Fibroblast of the aortic adventitia (primary cell): ENCODE results near the gene RSRC1. TPM values are rescaled to one million over a fixed set of nuclear protein-coding genes. Genes with fewer than 3 reads are reported as not detected.
A peak's percentile ranks its signal among the peaks of the same experiment; 100 is the strongest.

Source experiments
- DNase-seq: peaks from one replicate; pipeline ENCODE4 v3.0.0-alpha.2; 2010; ENCODE audit warnings: low read depth
- H3K4me3 ChIP-seq: 2 replicates; pipeline ENCODE4 v1.5.1; 2011; ENCODE audit warnings: low read depth, mild to moderate bottlenecking, control low read depth, low read length, moderate library complexity
- total RNA-seq: library from RNA; depleted of rRNA; stranded (reverse); fragments of >200 nt; gene quantifications from 2 replicates; pipeline ENCODE4 v1.2.3, GENCODE V29; 2012; ENCODE audit warnings: low replicate concordance
- TF ChIP-seq, protein P1 (sequence below): IDR thresholded peaks from 2 replicates; pipeline ENCODE4 v1.5.1; 2011; ENCODE audit warnings: mild to moderate bottlenecking, low read length, control low read depth, inconsistent platforms; ENCODE audit not compliant: insufficient read depth

RSRC1 gene
- total RNA-seq, 1 donor: 45.8 TPM

DNA sequence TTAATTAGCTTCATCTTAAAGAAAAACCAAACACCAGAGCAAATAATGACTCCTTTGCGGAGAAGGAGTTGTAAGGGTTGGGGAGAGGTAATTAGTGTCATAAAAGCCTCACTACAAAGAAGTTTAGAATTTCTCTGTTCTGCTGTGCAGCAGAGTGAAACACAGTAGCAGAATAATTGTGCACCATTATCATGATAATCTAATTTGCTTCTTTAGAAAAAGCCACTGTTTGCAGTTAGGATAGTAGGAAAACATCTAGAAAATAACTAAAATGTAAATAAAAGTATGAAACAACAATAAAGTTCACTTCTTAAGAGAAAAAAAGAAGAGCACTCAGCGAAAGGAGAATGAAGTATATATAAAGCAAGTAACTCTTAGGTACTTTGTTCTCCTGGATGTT lies 9.2 kb upstream of the RSRC1 start:
- TF ChIP-seq, protein P1, sequence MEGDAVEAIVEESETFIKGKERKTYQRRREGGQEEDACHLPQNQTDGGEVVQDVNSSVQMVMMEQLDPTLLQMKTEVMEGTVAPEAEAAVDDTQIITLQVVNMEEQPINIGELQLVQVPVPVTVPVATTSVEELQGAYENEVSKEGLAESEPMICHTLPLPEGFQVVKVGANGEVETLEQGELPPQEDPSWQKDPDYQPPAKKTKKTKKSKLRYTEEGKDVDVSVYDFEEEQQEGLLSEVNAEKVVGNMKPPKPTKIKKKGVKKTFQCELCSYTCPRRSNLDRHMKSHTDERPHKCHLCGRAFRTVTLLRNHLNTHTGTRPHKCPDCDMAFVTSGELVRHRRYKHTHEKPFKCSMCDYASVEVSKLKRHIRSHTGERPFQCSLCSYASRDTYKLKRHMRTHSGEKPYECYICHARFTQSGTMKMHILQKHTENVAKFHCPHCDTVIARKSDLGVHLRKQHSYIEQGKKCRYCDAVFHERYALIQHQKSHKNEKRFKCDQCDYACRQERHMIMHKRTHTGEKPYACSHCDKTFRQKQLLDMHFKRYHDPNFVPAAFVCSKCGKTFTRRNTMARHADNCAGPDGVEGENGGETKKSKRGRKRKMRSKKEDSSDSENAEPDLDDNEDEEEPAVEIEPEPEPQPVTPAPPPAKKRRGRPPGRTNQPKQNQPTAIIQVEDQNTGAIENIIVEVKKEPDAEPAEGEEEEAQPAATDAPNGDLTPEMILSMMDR: no peak
- no peak overlapping the region for H3K4me3 ChIP-seq

DNA sequence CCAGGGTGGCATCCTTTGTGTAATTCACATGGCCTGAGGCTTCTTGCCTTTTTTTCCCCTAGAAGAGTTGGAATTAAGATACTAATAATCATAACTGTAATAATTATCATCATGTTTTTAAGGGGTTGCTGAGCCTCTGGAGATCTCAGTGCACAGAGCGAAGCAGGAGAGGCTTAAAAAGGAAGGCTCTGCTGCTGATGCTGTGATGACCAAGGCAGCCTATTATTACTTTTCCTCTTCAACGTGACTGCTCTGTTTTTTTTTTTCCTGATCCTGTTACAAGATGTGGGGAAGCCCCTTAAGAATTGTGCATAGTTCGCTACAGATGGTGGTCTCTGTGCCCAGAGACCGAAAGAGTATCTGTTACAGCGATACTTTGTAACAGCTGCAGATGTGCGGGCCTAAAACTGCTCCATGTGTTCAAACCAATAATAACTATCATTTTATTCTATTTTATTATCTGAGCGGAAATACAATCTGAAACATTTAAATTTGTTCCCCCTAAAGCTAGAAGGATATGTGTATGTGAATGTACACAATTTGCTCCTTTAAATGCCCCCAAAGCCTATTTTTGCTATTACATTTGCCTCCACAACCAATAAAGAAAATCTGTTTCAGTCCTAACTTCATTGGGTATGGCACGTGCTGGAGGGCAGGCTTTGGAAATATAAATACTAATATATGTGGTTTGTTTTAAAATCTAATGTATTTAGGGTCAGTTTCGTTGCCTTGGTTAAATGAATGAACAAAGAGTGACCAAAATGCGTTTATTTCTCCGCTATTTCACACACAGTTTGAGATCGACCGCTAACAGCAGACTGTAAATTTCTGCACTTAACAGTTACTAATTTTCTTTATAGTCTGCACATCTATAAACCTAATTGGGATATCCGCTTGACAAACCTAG lies 8.3 kb upstream of the RSRC1 start:
- TF ChIP-seq, protein P1: no peak
- no peak overlapping the region for H3K4me3 ChIP-seq
- no peak for DNase-seq

More for the DNA sequence above, 9.2 kb upstream of the RSRC1 start:
- DNase-seq: no peak

GRCh38 chr3:158102242-158103080 lies 7.4 kb upstream of the RSRC1 start:
- no peak overlapping the region for H3K4me3 ChIP-seq
- TF ChIP-seq, protein P1: no peak
- DNase-seq: no peak

GRCh38 chr3:158103081-158103886 lies 6.6 kb upstream of the RSRC1 start:
- H3K4me3 ChIP-seq: peak overlapping the region; percentile 38
- TF ChIP-seq, protein P1: no peak
- no peak for DNase-seq

GRCh38 chr3:158103887-158104327 lies 6.0 kb upstream of the RSRC1 start:
- TF ChIP-seq, protein P1: no peak
- no peak overlapping the region for H3K4me3 ChIP-seq
- no peak for DNase-seq

DNA sequence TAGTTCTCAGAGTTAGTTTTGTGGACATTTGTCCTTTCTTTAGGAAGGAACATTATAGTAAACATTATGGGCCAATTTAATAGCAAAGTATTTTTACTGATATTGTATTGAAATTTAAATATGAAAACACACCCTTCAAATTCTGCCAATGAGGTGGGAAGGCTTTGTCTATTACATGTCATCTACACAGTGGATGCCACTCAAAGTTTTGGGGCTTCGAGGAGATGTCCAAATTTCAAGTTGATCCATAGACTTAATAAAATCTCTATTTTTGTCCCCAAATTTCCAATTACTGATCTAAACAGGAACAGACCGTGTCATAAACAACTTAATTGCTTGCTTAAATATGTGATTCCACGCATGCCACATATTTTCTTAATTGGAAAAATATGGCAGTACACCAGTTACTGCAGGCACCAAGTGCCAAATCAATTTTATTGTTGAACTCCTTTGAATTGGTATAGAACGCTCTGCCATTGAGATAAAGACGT lies 5.4 kb upstream of the RSRC1 start:
- peak overlapping the region; percentile 6 for H3K4me3 ChIP-seq
- no peak for DNase-seq
- TF ChIP-seq, protein P1: no peak
